ENCODE results near the gene HOXD12. TPM values are rescaled to one million over a fixed set of nuclear protein-coding genes. Genes with fewer than 3 reads are reported as not detected.

HOXD12 gene
- total RNA-seq, 1 experiment from 2014 or later, result not detected

DNA sequence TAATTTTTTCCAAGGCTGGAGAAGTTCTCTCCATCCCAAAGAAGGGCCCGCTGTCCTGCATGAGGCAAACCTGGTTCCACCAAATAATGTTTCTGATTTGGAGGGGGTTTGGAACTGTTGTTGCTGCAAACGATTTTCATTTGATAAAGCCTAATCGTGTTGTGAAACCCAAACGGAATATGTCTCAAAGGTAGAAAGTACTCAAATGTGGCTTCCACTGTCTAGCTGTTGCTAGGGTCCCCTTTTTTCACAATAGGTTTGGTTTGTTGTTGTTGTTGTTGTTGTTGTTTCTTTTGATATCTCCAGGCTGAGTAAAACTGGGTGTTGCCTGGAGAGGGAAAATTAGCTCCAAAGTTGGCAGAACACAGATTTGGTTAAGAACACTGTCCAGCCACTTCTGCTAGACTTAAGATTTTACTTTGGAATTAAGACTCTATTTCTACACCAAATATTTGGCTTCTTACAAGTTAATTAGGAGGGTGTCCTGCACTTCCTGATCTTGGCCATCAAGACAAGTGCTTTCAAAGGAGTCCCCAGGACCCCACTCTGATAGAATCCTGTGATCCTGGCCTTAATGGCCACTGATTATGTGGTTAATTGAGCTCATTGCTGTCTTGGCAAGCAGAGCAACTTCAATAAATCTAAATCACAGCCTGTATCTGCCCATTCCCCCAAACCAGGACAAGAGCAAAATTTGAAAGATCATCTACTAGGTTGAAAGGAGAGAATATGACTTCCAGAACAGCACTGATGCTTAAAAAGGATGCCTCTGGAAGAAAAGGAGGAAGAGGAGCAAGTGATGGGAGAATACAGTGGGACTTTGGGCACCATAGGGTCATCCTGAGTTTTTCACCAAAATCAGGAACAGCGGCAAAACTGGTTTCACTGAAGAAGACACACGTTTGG lies 10.4 kb upstream of the HOXD12 start:
- H3K9me3 Mint-ChIP-seq (ENCODE audit: low read depth, unreplicated experiment), result no peaks in the 10 kb centered on the region
- intact Hi-C loops (cut with micrococcal nuclease; ENCODE audit: unreplicated experiment), result no loop called here
- peaks cover 58% of the 10 kb centered on the region for H3K27me3 Mint-ChIP-seq (ENCODE audit: unreplicated experiment)
- CTCF ChIA-PET, result interaction anchor here (1.0 to 1.4 kb wide), 3 partner anchors 399 to 838 kb away, joined by 3 to 8 read pairs (median 3); no protein-coding TSS in a partner anchor
- H3K4me1 Mint-ChIP-seq (ENCODE audit: low read depth, unreplicated experiment), result no peaks in the 10 kb centered on the region
- TF ChIP-seq, protein P1, sequence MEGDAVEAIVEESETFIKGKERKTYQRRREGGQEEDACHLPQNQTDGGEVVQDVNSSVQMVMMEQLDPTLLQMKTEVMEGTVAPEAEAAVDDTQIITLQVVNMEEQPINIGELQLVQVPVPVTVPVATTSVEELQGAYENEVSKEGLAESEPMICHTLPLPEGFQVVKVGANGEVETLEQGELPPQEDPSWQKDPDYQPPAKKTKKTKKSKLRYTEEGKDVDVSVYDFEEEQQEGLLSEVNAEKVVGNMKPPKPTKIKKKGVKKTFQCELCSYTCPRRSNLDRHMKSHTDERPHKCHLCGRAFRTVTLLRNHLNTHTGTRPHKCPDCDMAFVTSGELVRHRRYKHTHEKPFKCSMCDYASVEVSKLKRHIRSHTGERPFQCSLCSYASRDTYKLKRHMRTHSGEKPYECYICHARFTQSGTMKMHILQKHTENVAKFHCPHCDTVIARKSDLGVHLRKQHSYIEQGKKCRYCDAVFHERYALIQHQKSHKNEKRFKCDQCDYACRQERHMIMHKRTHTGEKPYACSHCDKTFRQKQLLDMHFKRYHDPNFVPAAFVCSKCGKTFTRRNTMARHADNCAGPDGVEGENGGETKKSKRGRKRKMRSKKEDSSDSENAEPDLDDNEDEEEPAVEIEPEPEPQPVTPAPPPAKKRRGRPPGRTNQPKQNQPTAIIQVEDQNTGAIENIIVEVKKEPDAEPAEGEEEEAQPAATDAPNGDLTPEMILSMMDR (IDR thresholded peaks at IDR 0.05; ENCODE audit: unreplicated experiment), result no peak
- no peak for DNase-seq
- no peak overlapping the region for H3K4me3 Mint-ChIP-seq (ENCODE audit: low read depth, unreplicated experiment)
- BruUV-seq (replicated peaks), result no TSS peak
- H3K27ac Mint-ChIP-seq (ENCODE audit: unreplicated experiment), result no peak overlapping the region
- no peaks in the 10 kb centered on the region for H3K36me3 Mint-ChIP-seq (ENCODE audit: insufficient read depth, unreplicated experiment)

DNA sequence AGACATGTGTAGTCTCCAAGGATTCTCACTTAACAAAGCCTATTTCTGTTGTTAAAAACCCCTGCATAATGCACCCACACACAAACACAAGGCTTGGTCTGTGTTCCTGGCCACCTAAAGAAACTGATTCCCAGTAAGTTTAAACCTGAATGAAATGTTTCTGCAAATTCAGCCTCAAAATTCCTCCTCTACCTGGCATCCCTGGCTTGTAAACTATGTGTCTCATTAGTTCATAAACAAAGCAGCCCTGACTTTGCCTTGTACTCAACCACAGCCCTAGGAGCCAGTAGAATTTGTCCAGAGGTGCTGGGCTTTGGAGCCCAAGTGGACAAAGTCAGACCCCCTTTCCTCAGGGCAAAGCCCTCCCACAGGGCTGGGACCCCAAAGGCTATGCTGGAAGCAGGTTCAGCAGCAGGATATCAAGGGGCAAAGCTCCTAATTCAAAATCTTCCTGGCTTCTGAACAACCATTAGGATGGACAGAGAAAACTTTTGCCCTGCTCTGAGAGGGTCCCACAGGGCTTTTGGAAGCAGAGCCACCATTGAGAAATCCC lies 9.7 kb upstream of the HOXD12 start:
- intact Hi-C loops (cut with micrococcal nuclease; ENCODE audit: unreplicated experiment), result no loop called here
- TF ChIP-seq, protein P1 (IDR thresholded peaks at IDR 0.05; ENCODE audit: unreplicated experiment), result no peak
- Mint-ChIP-seq H3K9me3 (ENCODE audit: low read depth, unreplicated experiment) (no peaks in the 10 kb centered on the region), H3K4me1 (ENCODE audit: low read depth, unreplicated experiment) (no peaks in the 10 kb centered on the region), H3K36me3 (ENCODE audit: insufficient read depth, unreplicated experiment) (no peaks in the 10 kb centered on the region), H3K4me3 (ENCODE audit: low read depth, unreplicated experiment) (no peak overlapping the region), H3K27me3 (ENCODE audit: unreplicated experiment) (peaks cover 60% of the 10 kb centered on the region), H3K27ac (ENCODE audit: unreplicated experiment) (no peak overlapping the region)
- no peak for DNase-seq
- no TSS peak for BruUV-seq (replicated peaks)
- CTCF ChIA-PET, result no interaction called here

DNA sequence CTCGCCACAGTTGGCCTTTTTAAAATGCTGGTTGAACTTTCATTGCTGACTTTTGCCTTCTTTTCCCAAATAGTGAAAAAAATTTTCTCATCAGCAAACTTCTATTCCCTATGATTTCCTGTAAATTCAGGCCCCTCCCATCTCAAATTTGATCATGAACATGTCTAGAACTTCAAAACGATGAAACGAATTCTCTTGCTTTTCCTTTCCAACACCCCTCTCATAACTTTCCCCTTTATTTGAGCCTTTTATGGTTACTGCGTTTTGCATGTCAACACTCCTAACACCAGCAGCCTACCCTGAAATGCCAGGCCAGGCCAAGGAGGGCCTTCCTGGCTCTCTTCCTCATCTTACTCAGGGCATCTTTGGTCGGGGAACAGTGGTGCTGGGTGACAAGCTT lies 8.7 kb upstream of the HOXD12 start:
- no TSS peak for BruUV-seq (replicated peaks)
- H3K27ac Mint-ChIP-seq (ENCODE audit: unreplicated experiment), result no peak overlapping the region
- H3K36me3 Mint-ChIP-seq (ENCODE audit: insufficient read depth, unreplicated experiment), result no peaks in the 10 kb centered on the region
- no peak overlapping the region for H3K4me3 Mint-ChIP-seq (ENCODE audit: low read depth, unreplicated experiment)
- H3K27me3 Mint-ChIP-seq (ENCODE audit: unreplicated experiment), result peaks cover 60% of the 10 kb centered on the region
- TF ChIP-seq, protein P1 (IDR thresholded peaks at IDR 0.05; ENCODE audit: unreplicated experiment), result no peak
- H3K4me1 Mint-ChIP-seq (ENCODE audit: low read depth, unreplicated experiment), result no peaks in the 10 kb centered on the region
- intact Hi-C loops (cut with micrococcal nuclease; ENCODE audit: unreplicated experiment), result no loop called here
- CTCF ChIA-PET, result no interaction called here
- DNase-seq, result no peak
- no peaks in the 10 kb centered on the region for H3K9me3 Mint-ChIP-seq (ENCODE audit: low read depth, unreplicated experiment)

DNA sequence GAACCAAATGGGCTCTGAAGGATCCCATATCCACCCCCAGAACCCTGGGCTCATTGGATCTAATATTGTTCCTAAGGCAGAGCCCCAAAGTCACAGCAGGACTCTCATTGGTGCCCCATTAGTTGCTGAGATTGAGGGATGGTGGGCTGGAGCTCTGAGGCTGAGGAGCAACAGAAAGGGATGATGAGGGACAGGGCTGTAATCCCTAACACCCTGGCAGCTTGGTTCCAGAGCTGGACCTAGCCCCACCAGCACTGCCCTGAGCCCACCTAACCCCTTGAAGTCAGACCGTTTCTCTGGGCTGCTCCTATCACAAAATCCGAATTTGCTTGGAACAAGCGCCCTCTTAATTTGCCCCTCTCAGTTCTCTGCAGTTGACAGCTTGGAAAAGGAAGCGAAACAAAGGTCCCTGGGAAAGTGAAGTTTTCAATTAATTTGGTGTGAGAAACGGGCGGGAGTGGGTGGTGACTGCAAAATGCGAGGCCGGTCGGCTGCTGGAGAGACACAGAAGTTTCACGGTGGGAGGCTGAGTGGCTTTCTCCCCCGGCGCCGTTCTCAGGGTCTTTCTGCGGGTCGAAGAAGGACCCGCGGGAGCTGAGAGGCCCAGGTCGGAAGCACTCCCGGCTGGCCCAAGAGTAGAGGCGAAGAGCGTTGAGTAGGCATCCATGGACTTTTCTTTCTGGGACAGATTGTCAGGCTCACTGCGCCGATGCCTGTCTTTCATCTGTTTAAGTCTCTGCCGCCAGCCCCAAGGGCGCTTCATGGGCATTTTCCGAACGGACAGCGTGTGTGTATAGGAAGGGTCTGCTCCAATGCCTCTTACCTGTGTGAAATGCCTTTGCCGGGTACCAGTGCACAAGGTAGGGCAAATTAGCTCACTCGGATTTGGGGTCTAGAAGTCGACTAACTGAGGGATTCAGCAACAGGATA lies 8.0 kb upstream of the HOXD12 start:
- Mint-ChIP-seq H3K27me3 (ENCODE audit: unreplicated experiment) (peaks cover 53% of the 10 kb centered on the region), H3K9me3 (ENCODE audit: low read depth, unreplicated experiment) (no peaks in the 10 kb centered on the region), H3K4me1 (ENCODE audit: low read depth, unreplicated experiment) (no peaks in the 10 kb centered on the region), H3K4me3 (ENCODE audit: low read depth, unreplicated experiment) (no peak overlapping the region), H3K27ac (ENCODE audit: unreplicated experiment) (no peak overlapping the region), H3K36me3 (ENCODE audit: insufficient read depth, unreplicated experiment) (peaks cover 3% of the 10 kb centered on the region)
- CTCF ChIA-PET, result no interaction called here
- no TSS peak for BruUV-seq (replicated peaks)
- no peak for DNase-seq
- TF ChIP-seq, protein P1 (IDR thresholded peaks at IDR 0.05; ENCODE audit: unreplicated experiment), result no peak
- intact Hi-C loops (cut with micrococcal nuclease; ENCODE audit: unreplicated experiment), result no loop called here
